SK-N-SH (cell line): Measurements from ENCODE around the gene ATL2. TPM values are rescaled to one million over a fixed set of nuclear protein-coding genes. Genes with fewer than 3 reads are reported as not detected.

Experiments
- CTCF ChIA-PET: fragments of 300-600, 350-600 bp; formaldehyde crosslinking; extraction: SDS; loops from one replicate; lab custom pipeline; 2021; lab: Yijun Ruan, JAX
- POLR2A ChIA-PET: fragments of 350-600 bp; sonication (Branson Sonifier 250); formaldehyde crosslinking; extraction: SDS; loops from one replicate; lab custom pipeline; 2020; ENCODE audit warnings: antibody characterized with exemption, inconsistent platforms; lab: Yijun Ruan, JAX
- DNase-seq: peaks from one replicate; pipeline ENCODE4 v3.0.0; 2012
- H2AFZ ChIP-seq: fragments of 200-600 bp; sonication (generic); 2 replicates; pipeline ENCODE4 v1.8.1; 2016; ENCODE audit warnings: antibody characterized with exemption, mild to moderate bottlenecking, low read depth
- H3F3A ChIP-seq: fragments of 200-600 bp; sonication (generic); replicated peaks from 2 replicates; pipeline ENCODE3; 2016; ENCODE audit warnings: antibody characterized with exemption, mild to moderate bottlenecking; ENCODE audit not compliant: insufficient read depth
- H3K27ac ChIP-seq, 2 experiments: fragments of 200-500 bp in 1 of 2; fragments of 200-600 bp in 1 of 2; sonication (Bioruptor generic) in 1 of 2; sonication (generic), shearing (Covaris generic) in 1 of 2; 2 replicates each; pipeline versions ENCODE4 v1.5.1 to v1.6.1; 2014 to 2016; ENCODE audit warnings: low read depth in 2 of 2, inconsistent platforms in 1 of 2, low read length in 1 of 2, mild to moderate bottlenecking in 1 of 2, mixed read lengths in 1 of 2
- H3K27me3 ChIP-seq: fragments of 200-600 bp; sonication (generic), shearing (Covaris generic); 2 replicates; pipeline ENCODE4 v1.6.1; 2016; ENCODE audit warnings: mixed run types; ENCODE audit not compliant: insufficient read depth
- H3K36me3 ChIP-seq, 2 experiments: fragments of 200-500 bp in 1 of 2; fragments of 200-600 bp in 1 of 2; sonication (Bioruptor generic) in 1 of 2; sonication (generic) in 1 of 2; replicated peaks in 1 of 2; 2 replicates each; pipeline versions ENCODE3 to v1.5.1; 2014 to 2016; ENCODE audit warnings: low read length in 1 of 2, mild to moderate bottlenecking in 1 of 2; ENCODE audit not compliant: insufficient read depth in 2 of 2, control insufficient read depth in 1 of 2
- H3K4me1 ChIP-seq, 2 experiments: fragments of 200-500 bp in 1 of 2; fragments of 200-600 bp in 1 of 2; sonication (Bioruptor generic) in 1 of 2; sonication (generic), shearing (Covaris generic) in 1 of 2; 2 replicates each; pipeline versions ENCODE4 v1.5.1 to v1.6.1; 2014 to 2016; ENCODE audit warnings: low read depth in 1 of 2, low read length in 1 of 2, mixed run types in 1 of 2; ENCODE audit not compliant: insufficient read depth in 2 of 2, control insufficient read depth in 1 of 2
- H3K4me2 ChIP-seq: fragments of 200-600 bp; sonication (generic), shearing (Covaris generic); 2 replicates; pipeline ENCODE4 v1.6.1; 2017; ENCODE audit warnings: mixed run types
- H3K4me3 ChIP-seq, 2 experiments: fragments of 200-500 bp in 1 of 2; fragments of 200-600 bp in 1 of 2; sonication (Bioruptor generic) in 1 of 2; sonication (generic), shearing (Covaris generic) in 1 of 2; 2 replicates each; pipeline versions ENCODE4 v1.5.1 to v1.8.1; 2014 to 2016; ENCODE audit warnings: low read depth in 2 of 2, inconsistent platforms in 1 of 2, low read length in 1 of 2, mild to moderate bottlenecking in 1 of 2, mixed read lengths in 1 of 2, moderate library complexity in 1 of 2
- H3K79me2 ChIP-seq: fragments of 200-600 bp; sonication (generic); 2 replicates; pipeline ENCODE4 v1.8.1; 2017; ENCODE audit warnings: mild to moderate bottlenecking; ENCODE audit not compliant: insufficient read depth
- H3K9ac ChIP-seq: fragments of 200-600 bp; sonication (generic); 2 replicates; pipeline ENCODE4 v1.6.1; 2017; ENCODE audit warnings: mixed run types
- H3K9me2 ChIP-seq: fragments of 200-600 bp; sonication (generic); 2 replicates; pipeline ENCODE4 v1.6.1; 2017; ENCODE audit warnings: mixed run types
- H3K9me3 ChIP-seq: fragments of 200-600 bp; sonication (generic); 2 replicates; pipeline ENCODE4 v1.6.1; 2017; ENCODE audit warnings: mixed run types, mild to moderate bottlenecking, moderate library complexity
- H4K20me1 ChIP-seq: fragments of 200-600 bp; sonication (generic); 2 replicates; pipeline ENCODE4 v1.6.1; 2017; ENCODE audit warnings: mild to moderate bottlenecking, mixed run types; ENCODE audit not compliant: insufficient read depth
- CTCF ChIP-seq: fragments of 200-600 bp; sonication (generic); IDR thresholded peaks from 2 replicates; pipeline ENCODE4 v1.6.1; 2017; ENCODE audit warnings: antibody characterized with exemption, mild to moderate bottlenecking, moderate library complexity
- EP300 ChIP-seq, 2 experiments: IDR thresholded peaks; 2 replicates each; pipeline versions ENCODE4 v1.4.0 to v1.6.1; 2012; ENCODE audit warnings: borderline replicate concordance in 1 of 2, low read depth in 1 of 2, low read length in 1 of 2
- FOSL2 ChIP-seq: IDR thresholded peaks from 2 replicates; pipeline ENCODE4 v1.4.0; 2012; ENCODE audit warnings: low read depth, mild to moderate bottlenecking, moderate library complexity, borderline replicate concordance
- FOXJ3 ChIP-seq: sonication (generic); formaldehyde crosslinking; IDR thresholded peaks from 2 replicates; pipeline ENCODE4 v1.5.1; 2020; ENCODE audit warnings: mild to moderate bottlenecking, missing genetic modification reagents
- PBX3 ChIP-seq: IDR thresholded peaks from 2 replicates; pipeline ENCODE4; 2012
- POLR2AphosphoS5 ChIP-seq: IDR thresholded peaks from 2 replicates; pipeline ENCODE4 v1.6.1; 2012; ENCODE audit warnings: low read depth, low read length
- REST ChIP-seq: IDR thresholded peaks from 2 replicates; pipeline ENCODE4 v1.6.1; 2012; ENCODE audit warnings: mild to moderate bottlenecking, low read depth, low read length, moderate library complexity
- TAF1 ChIP-seq: IDR thresholded peaks from 2 replicates; pipeline ENCODE4 v1.6.1; 2012; ENCODE audit warnings: low read depth, mild to moderate bottlenecking, low read length, moderate library complexity, borderline replicate concordance
- YY1 ChIP-seq: IDR thresholded peaks from 2 replicates; pipeline ENCODE4 v1.4.0; 2012; ENCODE audit warnings: low read depth, mild to moderate bottlenecking
- WGBS: methylation state at CpG from one replicate; pipeline ENCODE4 v1.1.6; 2017; ENCODE audit warnings: low lambda C conversion rate; 5-methylcytosine and 5-hydroxymethylcytosine counted together
- polyA plus RNA-seq, 3 experiments: library from polyadenylated mRNA; depleted of rRNA; stranded (reverse); fragments of >200 nt; gene quantifications; 2 replicates each; pipeline ENCODE4 v1.2.3, GENCODE V29; 2012
- TF ChIP-seq, protein P1 (sequence below): fragments of 150-350 bp; IDR thresholded peaks from 2 replicates; pipeline ENCODE4 v1.6.1; 2017; ENCODE audit warnings: antibody characterized with exemption, low read length, low read depth, borderline replicate concordance
- TF ChIP-seq, protein P2 (sequence below): IDR thresholded peaks from 2 replicates; pipeline ENCODE4 v1.4.0; 2012; ENCODE audit warnings: low read depth, borderline replicate concordance

ATL2 gene
- polyA plus RNA-seq, 1 of the 3 experiments (the other 2 are of a cell fraction): 55.8 TPM

GRCh38 chr2:38386821-38387220 is 9.7 kb upstream of the ATL2 start:
- no peak for DNase-seq
- Histone ChIP-seq H3F3A (no peaks in the 10 kb centered on the region), H3K9me3 (no peaks in the 10 kb centered on the region)
- TF ChIP-seq, protein P1, sequence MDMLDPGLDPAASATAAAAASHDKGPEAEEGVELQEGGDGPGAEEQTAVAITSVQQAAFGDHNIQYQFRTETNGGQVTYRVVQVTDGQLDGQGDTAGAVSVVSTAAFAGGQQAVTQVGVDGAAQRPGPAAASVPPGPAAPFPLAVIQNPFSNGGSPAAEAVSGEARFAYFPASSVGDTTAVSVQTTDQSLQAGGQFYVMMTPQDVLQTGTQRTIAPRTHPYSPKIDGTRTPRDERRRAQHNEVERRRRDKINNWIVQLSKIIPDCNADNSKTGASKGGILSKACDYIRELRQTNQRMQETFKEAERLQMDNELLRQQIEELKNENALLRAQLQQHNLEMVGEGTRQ: no peak
- no peak for TF ChIP-seq FOSL2
- no peak for TF ChIP-seq CTCF
- TF ChIP-seq REST: no peak
- TF ChIP-seq, protein P2, sequence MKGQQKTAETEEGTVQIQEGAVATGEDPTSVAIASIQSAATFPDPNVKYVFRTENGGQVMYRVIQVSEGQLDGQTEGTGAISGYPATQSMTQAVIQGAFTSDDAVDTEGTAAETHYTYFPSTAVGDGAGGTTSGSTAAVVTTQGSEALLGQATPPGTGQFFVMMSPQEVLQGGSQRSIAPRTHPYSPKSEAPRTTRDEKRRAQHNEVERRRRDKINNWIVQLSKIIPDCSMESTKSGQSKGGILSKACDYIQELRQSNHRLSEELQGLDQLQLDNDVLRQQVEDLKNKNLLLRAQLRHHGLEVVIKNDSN: no peak
- no peak for TF ChIP-seq TAF1
- no peak for TF ChIP-seq EP300 (IDR thresholded peaks at IDR 0.05; ENCODE audit: borderline replicate concordance in 1 of 2, low read depth in 1 of 2, low read length in 1 of 2)
- no peak for TF ChIP-seq POLR2AphosphoS5
- no peak for TF ChIP-seq YY1
- no peak for TF ChIP-seq FOXJ3
- TF ChIP-seq PBX3: no peak
- TF ChIP-seq, all 33 proteins: peak for 0
- H3K27me3 ChIP-seq: no peaks in the 10 kb centered on the region
- H3K27ac ChIP-seq: no peak overlapping the region
- H3K9me2 ChIP-seq: no peaks in the 10 kb centered on the region
- H3K36me3 ChIP-seq: no peaks in the 10 kb centered on the region
- no peak overlapping the region for H2AFZ ChIP-seq
- ChIA-PET CTCF (interaction anchor here (0.8 to 1.0 kb wide), 2 partner anchors 10 to 70 kb away, joined by 3 read pairs; no protein-coding TSS in a partner anchor), POLR2A (no interaction called here)
- H3K4me1 ChIP-seq: no peaks in the 10 kb centered on the region
- no peak overlapping the region for H3K4me2 ChIP-seq
- 79% methylated on average over 7 of the region's 7 CpGs for WGBS
- no peaks in the 10 kb centered on the region for H3K79me2 ChIP-seq
- H3K9ac ChIP-seq: no peak overlapping the region
- H4K20me1 ChIP-seq: no peaks in the 10 kb centered on the region
- H3K4me3 ChIP-seq: no peak overlapping the region
